GM15510 (cell line): Measurements from ENCODE around the gene ARL5A.

ENCODE experiments used
- POLR2A ChIP-seq: IDR thresholded peaks from 3 replicates; pipeline ENCODE4 v1.6.1; 2011; ENCODE audit warnings: borderline replicate concordance; ENCODE audit not compliant: insufficient read length; ENCODE audit errors: extremely low read depth

The ARL5A gene

DNA sequence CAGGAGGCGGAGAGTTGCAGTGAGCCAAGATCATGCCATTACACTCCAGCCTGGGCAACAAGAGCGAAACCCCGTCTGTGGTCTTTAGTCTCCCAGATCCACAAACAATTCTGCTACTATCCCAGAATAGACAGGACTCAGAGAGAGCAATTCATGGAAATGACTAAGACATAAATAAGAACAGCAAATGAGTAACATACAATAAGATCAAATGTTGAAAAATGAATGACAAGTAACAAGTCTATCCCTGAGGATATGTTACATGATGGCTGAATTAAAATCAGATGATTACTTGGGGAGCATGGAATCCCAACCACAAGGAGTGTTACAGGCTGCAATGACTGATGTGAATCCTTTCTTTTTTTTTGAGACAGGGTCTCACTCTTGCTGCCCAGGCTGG lies 10.3 kb downstream of the ARL5A start:
- no peak for TF ChIP-seq POLR2A

- no peak for TF ChIP-seq POLR2A
These were observed 11.4 kb downstream of the ARL5A start for GRCh38 chr2:151816843-151817242.

DNA sequence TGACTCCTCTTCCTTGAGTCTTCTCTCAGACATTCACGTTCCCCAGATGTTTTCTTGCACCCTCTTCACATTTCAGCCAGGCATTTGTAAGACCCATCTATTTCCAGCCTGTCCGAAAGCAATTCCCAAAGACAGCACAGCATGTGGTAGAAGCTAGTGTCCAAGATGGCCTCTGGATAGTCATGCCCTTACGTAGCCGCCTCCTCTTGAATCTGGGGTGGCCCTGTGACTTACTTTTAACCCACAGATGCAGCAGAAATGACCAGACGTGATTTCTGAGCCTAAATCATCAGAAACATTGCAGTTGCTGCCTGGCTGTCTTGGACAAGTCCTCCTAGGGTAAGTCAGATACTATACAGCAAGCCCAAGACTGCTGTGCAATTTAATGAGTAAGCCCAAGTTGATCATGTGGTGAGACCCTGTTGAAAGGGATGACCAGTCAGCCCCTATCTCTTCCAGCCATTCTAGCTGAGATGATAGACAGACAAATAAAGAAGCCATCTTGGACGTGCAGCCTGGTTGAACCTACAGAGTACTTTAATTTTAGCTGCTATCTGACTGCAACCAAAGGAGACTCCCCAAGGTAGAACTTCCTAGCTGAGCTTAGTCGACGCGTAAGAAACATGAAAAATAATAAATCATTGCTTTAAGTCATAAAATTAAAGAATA lies 12.3 kb downstream of the ARL5A start:
- no peak for TF ChIP-seq POLR2A

DNA sequence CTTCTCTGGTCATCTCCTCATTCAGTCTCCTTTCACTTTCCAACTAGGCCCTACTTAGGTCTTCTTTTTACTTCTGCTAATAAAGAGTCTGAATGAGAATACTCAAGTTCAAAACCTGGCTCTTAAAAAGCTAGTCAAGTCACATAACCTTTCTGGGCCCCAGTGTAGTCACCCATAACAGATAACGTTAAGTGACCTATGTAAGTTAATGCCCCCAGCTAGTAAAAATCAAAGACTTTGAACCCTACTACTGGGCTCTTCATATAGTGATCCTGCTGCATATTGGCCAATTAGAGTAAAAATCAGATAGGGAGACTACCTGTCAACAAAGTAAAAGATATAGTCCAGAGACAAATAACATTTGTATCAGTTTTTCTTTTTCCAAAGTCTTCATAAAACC lies 17.7 kb downstream of the ARL5A start:
- no peak for TF ChIP-seq POLR2A

DNA sequence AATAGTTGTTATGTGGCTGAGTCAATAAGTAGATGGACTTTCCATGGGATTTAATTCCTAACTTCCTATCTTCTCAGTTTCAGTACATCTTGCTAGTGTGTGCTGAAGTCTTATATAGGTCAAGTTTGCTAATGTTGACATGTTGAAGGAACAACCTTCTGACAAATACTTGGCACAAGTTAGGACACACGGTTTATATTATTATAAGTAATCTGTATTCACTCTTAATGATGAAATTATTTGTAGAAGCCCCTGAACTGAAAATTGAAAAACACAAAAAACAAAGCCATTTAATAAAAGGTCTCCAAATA lies 19.2 kb downstream of the ARL5A start:
- TF ChIP-seq POLR2A = no peak

GRCh38 chr2:151808258-151809072 lies 19.8 kb downstream of the ARL5A start:
- no peak for TF ChIP-seq POLR2A

DNA sequence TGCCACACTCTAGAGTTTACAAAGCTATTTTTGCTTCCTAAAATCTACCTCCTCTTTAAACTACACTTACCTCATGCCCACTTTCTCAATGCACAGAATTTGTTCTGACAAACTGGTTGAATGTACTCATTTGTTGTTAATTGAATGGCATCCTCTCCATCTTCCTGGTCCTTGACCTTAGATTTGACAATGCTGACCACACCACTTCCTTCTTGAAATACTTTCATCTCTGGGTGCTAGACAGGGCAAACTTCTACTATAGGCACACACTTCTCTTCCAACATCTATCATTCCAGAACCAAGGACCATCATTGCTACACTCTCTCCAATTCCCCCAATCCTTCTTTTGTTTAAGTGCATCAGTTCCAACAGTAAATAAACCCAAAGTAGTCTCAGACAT lies 22.3 kb downstream of the ARL5A start:
- TF ChIP-seq POLR2A = no peak

DNA sequence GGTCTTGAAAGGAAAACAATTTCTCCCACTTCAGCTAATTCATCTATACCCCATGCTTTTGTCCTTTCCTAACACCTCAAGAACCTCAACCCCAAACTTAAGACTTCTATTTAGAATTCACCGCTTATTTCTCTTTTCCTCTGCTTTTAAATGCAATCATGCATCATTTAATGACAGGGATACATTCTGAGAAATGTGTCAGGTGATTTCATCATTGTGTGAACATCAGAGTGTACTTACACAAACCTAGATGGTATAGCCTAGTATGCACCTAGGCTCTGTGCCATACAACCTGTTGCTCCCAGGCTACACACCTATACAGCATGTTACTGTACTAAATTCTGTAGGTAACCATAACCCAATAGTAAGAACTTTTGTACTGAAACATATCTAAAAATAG lies 22.9 kb downstream of the ARL5A start:
- TF ChIP-seq POLR2A = no peak

- no peak for TF ChIP-seq POLR2A
These were observed 24.4 kb downstream of the ARL5A start for GRCh38 chr2:151803811-151804210.

GRCh38 chr2:151802315-151802714 lies 25.9 kb downstream of the ARL5A start:
- TF ChIP-seq POLR2A = no peak

DNA sequence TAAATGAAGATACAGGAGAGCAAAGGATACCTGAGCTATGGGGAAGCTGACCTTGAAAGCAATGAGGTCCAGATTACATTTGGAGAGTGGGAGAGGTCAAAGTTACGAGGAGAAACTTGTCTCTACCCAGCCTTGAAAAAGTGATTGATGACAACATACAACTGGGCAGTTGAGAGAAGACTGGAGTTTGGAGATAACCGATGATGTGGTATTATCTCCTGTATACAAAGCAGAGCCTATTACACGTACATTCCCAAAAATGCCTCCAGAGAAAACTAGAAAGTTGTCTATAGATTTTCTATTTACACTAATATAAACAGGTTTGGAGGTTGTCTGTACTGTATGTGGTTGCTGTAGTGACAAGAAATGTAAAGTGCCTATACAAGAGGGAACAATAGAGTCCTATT lies 28.3 kb downstream of the ARL5A start:
- TF ChIP-seq POLR2A = no peak

DNA sequence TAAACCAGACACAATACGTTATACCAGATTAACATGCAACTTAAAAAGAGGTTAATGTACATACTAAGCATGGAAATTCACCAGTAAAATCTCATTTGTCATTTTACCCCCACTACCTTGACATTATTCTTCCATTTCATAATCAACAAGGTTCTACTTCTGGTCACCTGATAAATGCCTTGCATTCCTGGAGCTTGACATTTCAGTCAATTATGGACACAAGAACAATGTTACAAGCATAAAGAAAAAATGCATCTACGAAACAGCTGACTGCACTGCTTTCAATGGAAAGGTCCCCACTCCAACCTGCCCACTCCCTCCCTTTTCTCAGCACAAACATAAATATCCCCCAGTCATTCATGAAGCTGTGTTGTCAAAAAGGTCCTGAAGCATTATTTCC lies 31.4 kb downstream of the ARL5A start:
- no peak for TF ChIP-seq POLR2A

GRCh38 chr2:151795646-151796240 lies 32.5 kb downstream of the ARL5A start:
- no peak for TF ChIP-seq POLR2A

DNA sequence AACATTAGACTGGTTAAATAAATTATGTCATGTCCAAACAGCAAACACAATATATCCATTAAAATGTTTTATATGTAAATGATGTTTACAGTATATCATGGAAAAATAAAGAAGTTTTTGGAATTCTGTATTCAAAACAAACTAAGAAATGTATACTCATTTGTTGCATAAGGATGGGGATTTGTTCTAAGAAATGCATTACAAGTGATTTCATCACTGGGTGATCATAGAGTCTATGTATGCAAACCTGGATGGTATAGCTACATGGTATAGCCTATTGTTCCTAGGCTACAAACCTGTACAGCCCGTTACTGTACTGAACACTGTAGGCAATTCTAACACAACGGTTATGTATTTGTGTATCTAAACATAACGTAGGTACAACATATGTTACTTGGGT lies 35.1 kb downstream of the ARL5A start:
- no peak for TF ChIP-seq POLR2A

- no peak for TF ChIP-seq POLR2A
These were observed 35.6 kb downstream of the ARL5A start for GRCh38 chr2:151792589-151792988.

- no peak for TF ChIP-seq POLR2A
These were observed 36.7 kb downstream of the ARL5A start for GRCh38 chr2:151791545-151791944.
